GM19438 (cell line): ENCODE data around the gene PIK3R6.
A peak's percentile ranks its signal among the peaks of the same experiment; 100 is the strongest.

Experiments used
- ATAC-seq: cut with Tn5 transposase; IDR thresholded peaks from one replicate; pipeline ENCODE4 v1.9.1; 2021; ENCODE audit warnings: low read depth; ENCODE audit not compliant: unreplicated experiment

PIK3R6 gene, protein sequence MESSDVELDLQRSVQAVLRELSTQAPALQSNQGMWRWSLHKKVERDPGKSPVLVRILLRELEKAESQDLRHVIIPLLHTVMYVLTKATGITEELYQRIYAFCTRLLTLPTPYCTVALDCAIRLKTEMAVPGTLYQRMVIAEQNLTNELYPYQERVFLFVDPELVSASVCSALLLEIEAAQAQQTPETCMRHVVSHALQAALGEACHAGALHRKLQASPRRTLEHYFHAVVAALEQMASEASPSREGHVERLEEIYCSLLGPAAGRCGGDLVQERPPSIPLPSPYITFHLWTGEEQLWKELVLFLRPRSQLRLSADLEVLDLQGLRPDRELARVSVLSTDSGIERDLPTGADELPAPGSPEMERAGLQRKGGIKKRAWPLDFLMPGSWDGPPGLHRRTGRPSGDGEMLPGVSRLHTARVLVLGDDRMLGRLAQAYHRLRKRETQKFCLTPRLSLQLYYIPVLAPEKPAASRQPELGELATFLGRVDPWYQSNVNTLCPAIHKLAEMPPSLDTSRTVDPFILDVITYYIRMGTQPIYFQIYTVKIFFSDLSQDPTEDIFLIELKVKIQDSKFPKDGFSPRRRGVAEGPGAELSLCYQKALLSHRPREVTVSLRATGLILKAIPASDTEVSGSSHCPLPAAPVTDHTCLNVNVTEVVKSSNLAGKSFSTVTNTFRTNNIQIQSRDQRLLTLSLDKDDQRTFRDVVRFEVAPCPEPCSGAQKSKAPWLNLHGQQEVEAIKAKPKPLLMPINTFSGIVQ

DNA sequence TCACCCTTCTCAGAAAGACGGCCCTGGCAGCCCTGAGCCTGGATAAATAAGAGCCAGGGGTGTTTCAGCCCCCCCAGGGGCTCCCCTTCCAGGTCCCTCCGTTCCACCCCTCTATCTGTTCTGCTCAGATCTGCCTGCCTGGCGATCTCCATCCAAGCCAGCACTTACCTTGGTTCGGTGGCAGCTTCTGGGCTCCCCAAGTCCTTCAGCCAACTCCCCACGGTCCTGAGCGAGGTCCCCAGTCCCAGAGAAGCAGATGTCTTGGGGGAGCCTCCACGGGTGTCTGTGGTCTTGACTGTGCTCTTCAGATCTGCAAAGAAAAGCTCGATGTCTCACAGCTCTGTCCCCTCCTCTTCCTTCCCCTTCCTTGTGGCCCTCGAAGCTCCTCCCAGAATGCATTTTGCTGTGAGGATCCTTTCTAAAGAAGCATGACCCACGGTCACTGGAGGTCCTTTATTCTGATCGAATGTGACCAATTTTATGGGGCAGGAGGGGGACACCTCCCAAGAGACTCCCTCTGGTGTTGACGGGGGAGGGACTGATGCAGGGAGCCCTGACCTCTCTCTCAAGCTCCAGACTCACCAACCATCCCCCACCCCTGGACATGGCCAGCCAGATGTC is at the start of gene PIK3R6:
TSS of gene PIK3R6 (minus strand) at position 314 of the 621 bp plus-strand sequence. CDS start 17,880 bp downstream, outside the sequence.
- no peak for ATAC-seq

GRCh38 chr17:8916466-8916865 is 49.0 kb upstream of the PIK3R6 start:
- ATAC-seq = no peak

DNA sequence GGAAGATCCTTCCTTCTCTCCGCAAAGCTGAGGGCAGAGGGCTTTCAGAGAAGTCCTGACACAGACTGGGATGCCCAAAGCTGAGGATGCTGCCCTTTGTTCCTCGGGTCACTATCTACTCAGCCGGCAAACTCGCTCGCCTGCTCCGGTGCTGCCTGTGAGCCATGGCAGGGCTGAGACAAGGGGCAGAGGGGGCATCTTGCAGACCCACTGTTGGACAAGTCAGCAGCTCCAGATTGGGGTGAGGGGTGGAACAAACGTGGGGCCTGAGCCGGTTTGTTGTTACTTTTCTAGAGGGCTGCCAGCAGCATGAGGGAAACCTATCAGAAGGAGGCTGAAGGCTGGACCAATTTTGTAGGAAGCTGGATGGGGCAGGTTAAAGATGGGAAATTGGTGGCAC is 47.1 kb upstream of the PIK3R6 start:
- ATAC-seq = no peak

DNA sequence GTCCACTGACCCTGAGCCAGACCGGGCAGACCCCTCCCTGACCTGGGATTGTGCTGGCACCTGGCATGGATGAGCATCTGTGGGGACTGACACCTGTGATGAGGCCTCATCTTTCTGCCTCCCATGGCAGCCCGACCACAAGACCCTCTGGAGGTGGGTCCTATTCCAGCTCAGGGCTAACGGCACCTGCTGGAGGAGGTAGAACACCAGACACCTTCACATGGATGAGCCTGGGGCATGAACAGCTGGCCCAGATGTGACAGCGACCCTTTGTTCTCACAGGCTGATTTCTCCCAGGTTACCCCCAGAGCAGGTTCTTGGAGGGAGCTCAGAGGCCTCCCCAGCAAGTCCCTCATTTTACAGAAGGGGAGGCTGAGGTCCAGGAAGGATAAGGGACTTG is 46.4 kb upstream of the PIK3R6 start:
- ATAC-seq = no peak

GRCh38 chr17:8913091-8913490 is 45.6 kb upstream of the PIK3R6 start:
- ATAC-seq = no peak

GRCh38 chr17:8912084-8912981 is 44.9 kb upstream of the PIK3R6 start:
- no peak for ATAC-seq

DNA sequence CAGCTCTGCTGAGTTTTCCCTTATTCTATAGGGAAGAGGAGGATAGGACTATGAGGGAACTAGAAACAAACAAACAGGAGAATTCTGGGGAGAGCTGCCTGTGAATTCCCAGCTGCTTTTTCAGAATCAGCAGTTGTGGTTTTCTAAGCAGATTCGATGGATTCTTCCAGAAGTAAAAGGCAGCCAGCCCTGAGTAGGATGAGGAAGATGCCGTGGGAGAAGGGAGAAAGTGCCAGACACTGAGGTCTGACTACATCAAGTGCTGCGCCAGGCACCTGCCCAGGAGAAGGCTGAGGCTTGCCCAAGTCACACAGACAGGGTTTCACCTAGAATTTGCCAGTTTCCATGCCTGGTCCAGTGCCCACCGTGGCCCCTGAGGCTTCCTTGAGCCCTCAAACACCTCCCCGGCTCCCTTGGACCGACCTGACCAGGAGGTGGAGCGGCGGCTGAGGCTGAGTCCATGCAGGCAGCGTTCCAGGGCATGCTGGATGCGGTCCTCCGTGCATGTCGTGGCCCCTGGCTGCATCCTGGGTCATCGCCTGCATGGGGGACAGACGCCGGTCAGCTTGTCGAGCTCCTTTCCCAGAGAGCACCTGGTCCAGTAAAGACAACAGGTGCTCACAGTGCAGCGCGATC is 43.6 kb upstream of the PIK3R6 start:
- ATAC-seq = no peak

GRCh38 chr17:8909586-8910270 is 42.3 kb upstream of the PIK3R6 start:
- ATAC-seq = no peak

GRCh38 chr17:8905331-8905730 is 37.9 kb upstream of the PIK3R6 start:
- no peak for ATAC-seq

DNA sequence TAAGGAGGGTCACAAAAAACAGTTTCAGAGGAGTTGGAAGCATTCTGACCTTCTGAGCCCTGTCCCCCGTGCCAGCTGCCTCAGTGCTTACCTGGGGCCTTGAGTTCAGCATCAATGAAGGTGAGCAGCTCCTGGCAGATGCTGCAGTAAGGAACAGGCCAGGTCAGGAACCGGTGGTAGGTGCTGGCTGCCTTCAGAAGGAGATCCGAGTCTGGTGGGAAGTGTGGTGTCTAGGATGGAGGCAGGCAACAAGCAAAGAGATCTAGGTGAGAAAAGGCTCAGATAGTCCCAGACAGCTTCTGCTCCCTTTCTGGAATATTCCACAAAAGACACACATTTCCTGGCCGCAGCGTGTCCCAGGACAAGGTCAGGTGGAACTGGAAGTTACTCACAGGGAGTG is 37.2 kb upstream of the PIK3R6 start:
- no peak for ATAC-seq

- ATAC-seq = no peak
These were observed 36.7 kb upstream of the PIK3R6 start for GRCh38 chr17:8904201-8904600.

DNA sequence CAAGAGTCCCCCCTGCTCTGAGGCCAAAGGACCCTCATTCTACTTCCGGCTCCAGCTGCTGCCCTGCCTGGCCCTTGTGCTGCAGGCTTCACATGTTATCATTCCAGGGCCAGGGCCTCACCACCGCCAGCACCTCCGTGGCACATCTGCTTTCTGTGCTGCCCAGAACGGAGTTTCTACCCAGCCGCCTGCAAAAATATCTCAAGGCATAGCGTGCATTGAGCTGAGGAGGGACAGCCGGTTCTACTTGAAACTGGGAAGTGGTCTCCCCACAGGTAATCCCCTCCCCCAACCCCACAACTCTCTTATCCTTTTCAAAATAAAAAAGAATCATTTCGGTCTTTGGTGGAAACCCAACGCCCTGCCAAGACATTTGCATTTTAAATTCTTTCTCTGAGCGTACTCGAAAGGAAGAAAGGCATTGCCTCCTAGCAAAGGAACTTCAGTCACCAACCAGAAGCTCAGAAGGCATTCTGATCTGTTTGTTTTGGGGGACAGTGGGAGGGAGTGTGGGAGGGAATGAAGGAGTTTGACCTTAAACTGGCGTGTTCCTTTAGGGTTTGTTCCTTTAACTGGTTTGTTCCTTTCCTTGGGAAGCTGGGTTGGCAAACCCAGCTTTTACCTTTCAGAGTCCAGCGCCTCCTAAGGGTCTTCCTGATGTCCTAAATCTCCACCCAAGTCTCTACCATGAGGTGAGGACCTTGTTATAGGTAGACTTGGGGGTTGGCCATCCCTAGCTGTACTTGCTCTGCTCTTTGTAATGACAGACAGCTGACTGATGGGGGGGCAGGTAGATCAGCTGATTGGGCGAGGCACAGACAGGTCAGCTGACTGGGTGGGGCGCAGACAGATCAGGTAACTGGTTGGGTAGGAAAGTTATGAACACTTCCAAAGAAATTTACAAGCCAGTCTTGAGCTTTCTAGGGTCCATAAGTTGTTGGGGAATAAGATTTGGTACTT is 33.4 kb upstream of the PIK3R6 start:
- ATAC-seq = peak; percentile 51

- no peak for ATAC-seq
These were observed 32.7 kb upstream of the PIK3R6 start for GRCh38 chr17:8900207-8900606.

- no peak for ATAC-seq
These were observed 31.2 kb upstream of the PIK3R6 start for GRCh38 chr17:8898636-8899035.

- ATAC-seq = no peak
These were observed 30.7 kb upstream of the PIK3R6 start for GRCh38 chr17:8898126-8898525.

DNA sequence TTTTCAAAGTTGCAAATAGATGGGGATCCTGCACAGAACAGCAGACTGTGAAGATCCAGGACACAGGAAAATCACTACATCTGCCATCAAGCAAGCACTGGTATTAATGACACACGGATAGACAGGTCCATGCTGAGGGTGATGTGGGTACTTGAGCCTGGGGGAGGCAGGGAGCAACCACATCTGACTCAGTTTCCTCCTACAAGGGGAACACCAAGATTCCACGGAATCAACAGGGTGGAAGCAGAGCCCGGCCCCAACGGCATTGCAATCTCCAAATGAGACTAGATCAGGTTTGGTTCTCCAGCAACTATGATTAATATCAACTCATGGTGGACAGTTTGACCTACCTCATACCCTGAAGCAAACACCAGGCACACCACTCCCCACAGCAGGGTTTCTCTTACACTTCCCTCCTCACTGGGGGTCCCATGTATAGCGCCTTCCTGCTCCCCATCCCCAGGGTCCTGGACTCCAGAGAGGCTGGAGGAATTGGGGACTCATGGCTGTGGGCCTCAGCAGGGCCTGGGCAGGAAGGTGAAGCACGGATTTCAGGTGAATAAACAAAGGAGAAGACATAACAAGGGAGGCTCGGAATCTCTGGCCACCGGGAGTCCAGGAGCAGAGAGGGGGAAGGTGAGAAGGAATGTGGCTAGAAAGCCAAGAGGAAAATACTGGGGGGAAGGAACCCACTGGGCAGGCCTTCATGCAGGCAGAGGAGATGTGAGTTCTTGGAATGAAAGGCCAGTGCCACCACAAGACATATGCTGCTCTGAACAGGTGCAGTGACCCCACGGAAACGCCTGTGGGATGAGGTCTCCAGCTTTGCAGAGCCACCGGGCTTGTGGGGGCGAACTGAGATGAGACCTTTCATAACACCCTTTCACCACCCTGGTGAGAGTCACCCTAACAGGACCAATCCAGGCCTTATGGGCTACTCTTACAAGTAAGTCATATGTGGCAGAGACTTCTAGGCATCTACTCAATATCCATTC is 29.5 kb upstream of the PIK3R6 start:
- no peak for ATAC-seq

DNA sequence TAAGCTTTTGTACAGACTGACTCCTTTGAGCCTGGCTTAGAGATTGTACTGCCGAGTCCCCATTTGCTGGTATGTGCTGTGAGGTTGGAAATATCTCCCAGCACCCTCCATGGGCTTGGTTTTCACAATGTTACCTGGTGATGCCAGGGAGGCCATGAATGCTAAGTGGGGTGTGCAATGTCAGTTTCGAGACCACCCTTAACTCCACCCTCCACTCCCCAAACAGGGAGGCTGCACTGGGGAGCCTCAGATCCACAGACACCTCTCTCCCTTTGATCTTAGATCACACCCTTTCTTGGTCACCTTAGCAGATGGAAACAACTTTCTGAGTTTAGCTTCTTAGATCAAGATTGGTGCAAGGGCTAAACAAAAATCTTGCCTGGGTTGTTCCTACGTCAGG is 28.6 kb upstream of the PIK3R6 start:
- no peak for ATAC-seq
